KBM-7 (cell line): Measurements from ENCODE around the gene RIN1.
"Not testable (repeated sequence)": the region's sequence is repeated elsewhere in the genome, so short reads cannot be mapped to it uniquely, and the experiment has no call there.

Experiments
- DNase-seq: peaks from one replicate; pipeline ENCODE4 v3.0.0-alpha.2; 2015
- in situ Hi-C: fragments of 300-500 bp; cut with MboI; formaldehyde crosslinking; loops from 2 replicates; pipeline ENCODE4 v1.14.3; 2020; ENCODE audit warnings: low sequenced_read_pairs, low pct_unique_long_range_greater_than_20kb, mixed read lengths

Gene RIN1

GRCh38 chr11:66360406-66361073, 24.3 kb upstream of the RIN1 start:
- no peak for DNase-seq
- in situ Hi-C loops: no loop called here

GRCh38 chr11:66359662-66360087, 23.4 kb upstream of the RIN1 start:
- in situ Hi-C loops: no loop called here
- DNase-seq: no peak

- DNase-seq, in situ Hi-C loops: not testable (repeated sequence)
These were observed 14.5 kb upstream of the RIN1 start for GRCh38 chr11:66350560-66351235.

- in situ Hi-C loops: no loop called here
- no peak for DNase-seq
These were observed 12.8 kb upstream of the RIN1 start for GRCh38 chr11:66349084-66349386.

GRCh38 chr11:66347425-66348276, 11.4 kb upstream of the RIN1 start, which contains the start of gene B4GAT1:
Gene B4GAT1 (minus strand): TSS chr11:66347629. CDS start chr11:66347545, 84 bp downstream.
- peak; percentile 96 for DNase-seq
- in situ Hi-C loops: no loop called here

GRCh38 chr11:66346476-66347424, 10.5 kb upstream of the RIN1 start:
- in situ Hi-C loops: no loop called here
- DNase-seq: no peak

GRCh38 chr11:66345316-66345649, 9.0 kb upstream of the RIN1 start:
- in situ Hi-C loops: no loop called here
- no peak for DNase-seq

- in situ Hi-C loops: no loop called here
- DNase-seq: peak; percentile 93
These were observed 8.5 kb upstream of the RIN1 start, which contains the start of gene BRMS1 for GRCh38 chr11:66344550-66345315. Gene BRMS1 (minus strand): TSS chr11:66345104. CDS start chr11:66342234, 2,870 bp downstream.

- in situ Hi-C loops: no loop called here
- DNase-seq: no peak
These were observed 6.9 kb upstream of the RIN1 start for GRCh38 chr11:66343176-66343575.

GRCh38 chr11:66341502-66342126, 5.4 kb upstream of the RIN1 start:
- in situ Hi-C loops: no loop called here
- DNase-seq: no peak

GRCh38 chr11:66340596-66341501, 4.6 kb upstream of the RIN1 start:
- in situ Hi-C loops: no loop called here
- no peak for DNase-seq

- DNase-seq: no peak
- in situ Hi-C loops: no loop called here
These were observed 3.7 kb upstream of the RIN1 start for GRCh38 chr11:66339686-66340483.

- no peak for DNase-seq
- in situ Hi-C loops: no loop called here
These were observed 3.0 kb upstream of the RIN1 start for GRCh38 chr11:66339162-66339675.

GRCh38 chr11:66338276-66339161, 2.3 kb upstream of the RIN1 start:
- in situ Hi-C loops: no loop called here
- no peak for DNase-seq
